PFSK-1 (cell line): Measurements from ENCODE around the gene ZNF98.

Experiments
- FOXP2 ChIP-seq: optimal IDR thresholded peaks from 2 replicates; pipeline ENCODE3; 2011; ENCODE audit warnings: borderline replicate concordance, control low read depth, inconsistent platforms; ENCODE audit not compliant: insufficient read depth; ENCODE audit errors: extremely low read length, extremely low read depth
- POLR2AphosphoS5 ChIP-seq: IDR thresholded peaks from 2 replicates; pipeline ENCODE4 v1.6.1; 2012; ENCODE audit warnings: low read depth, mild to moderate bottlenecking, control low read depth, low read length, moderate library complexity
- SIN3A ChIP-seq: IDR thresholded peaks from 2 replicates; pipeline ENCODE4 v1.6.1; 2012; ENCODE audit warnings: mild to moderate bottlenecking, low read length, moderate library complexity, borderline replicate concordance; ENCODE audit not compliant: insufficient read depth
- TAF1 ChIP-seq: IDR thresholded peaks from 2 replicates; pipeline ENCODE4 v1.6.1; 2012; ENCODE audit warnings: low read length, control low read depth, borderline replicate concordance; ENCODE audit not compliant: insufficient read depth
- TF ChIP-seq, protein P1 (sequence below), 2 experiments: IDR thresholded peaks; 2 replicates each; pipeline versions ENCODE4 v1.6.1 to v1.8.0; 2011 to 2012; ENCODE audit warnings: low read depth in 2 of 2, low read length in 2 of 2, control low read depth in 1 of 2, inconsistent platforms in 1 of 2, mild to moderate bottlenecking in 1 of 2, moderate library complexity in 1 of 2; ENCODE audit not compliant: insufficient read depth in 1 of 2

Gene ZNF98

DNA sequence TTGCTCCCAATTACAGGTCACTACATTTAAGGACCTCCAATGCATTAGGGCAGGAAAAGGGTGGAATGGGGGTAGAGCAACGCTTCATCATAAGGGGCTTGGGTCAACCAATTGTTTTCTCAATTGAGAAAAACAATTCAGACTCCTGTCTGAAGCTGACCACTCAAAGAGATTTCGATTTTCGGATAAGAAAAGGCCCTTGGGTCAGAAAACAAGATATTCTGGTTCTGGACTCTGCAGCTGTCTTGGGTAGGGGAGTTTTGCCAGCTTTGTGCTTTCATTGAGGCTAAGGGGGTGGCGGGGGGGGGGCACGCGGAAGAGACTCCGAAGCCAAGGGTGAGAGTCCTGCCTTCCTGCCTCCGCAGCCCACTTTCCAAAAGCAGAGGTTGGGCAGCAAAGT lies 4.8 kb upstream of the ZNF98 start:
- TF ChIP-seq FOXP2 (no peak), POLR2AphosphoS5 (no peak), SIN3A (no peak), TAF1 (no peak)
- TF ChIP-seq, protein P1, sequence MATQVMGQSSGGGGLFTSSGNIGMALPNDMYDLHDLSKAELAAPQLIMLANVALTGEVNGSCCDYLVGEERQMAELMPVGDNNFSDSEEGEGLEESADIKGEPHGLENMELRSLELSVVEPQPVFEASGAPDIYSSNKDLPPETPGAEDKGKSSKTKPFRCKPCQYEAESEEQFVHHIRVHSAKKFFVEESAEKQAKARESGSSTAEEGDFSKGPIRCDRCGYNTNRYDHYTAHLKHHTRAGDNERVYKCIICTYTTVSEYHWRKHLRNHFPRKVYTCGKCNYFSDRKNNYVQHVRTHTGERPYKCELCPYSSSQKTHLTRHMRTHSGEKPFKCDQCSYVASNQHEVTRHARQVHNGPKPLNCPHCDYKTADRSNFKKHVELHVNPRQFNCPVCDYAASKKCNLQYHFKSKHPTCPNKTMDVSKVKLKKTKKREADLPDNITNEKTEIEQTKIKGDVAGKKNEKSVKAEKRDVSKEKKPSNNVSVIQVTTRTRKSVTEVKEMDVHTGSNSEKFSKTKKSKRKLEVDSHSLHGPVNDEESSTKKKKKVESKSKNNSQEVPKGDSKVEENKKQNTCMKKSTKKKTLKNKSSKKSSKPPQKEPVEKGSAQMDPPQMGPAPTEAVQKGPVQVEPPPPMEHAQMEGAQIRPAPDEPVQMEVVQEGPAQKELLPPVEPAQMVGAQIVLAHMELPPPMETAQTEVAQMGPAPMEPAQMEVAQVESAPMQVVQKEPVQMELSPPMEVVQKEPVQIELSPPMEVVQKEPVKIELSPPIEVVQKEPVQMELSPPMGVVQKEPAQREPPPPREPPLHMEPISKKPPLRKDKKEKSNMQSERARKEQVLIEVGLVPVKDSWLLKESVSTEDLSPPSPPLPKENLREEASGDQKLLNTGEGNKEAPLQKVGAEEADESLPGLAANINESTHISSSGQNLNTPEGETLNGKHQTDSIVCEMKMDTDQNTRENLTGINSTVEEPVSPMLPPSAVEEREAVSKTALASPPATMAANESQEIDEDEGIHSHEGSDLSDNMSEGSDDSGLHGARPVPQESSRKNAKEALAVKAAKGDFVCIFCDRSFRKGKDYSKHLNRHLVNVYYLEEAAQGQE (IDR thresholded peaks at IDR 0.05; ENCODE audit: insufficient read depth in 1 of 2, low read depth in 2 of 2, low read length in 2 of 2) = no peak

DNA sequence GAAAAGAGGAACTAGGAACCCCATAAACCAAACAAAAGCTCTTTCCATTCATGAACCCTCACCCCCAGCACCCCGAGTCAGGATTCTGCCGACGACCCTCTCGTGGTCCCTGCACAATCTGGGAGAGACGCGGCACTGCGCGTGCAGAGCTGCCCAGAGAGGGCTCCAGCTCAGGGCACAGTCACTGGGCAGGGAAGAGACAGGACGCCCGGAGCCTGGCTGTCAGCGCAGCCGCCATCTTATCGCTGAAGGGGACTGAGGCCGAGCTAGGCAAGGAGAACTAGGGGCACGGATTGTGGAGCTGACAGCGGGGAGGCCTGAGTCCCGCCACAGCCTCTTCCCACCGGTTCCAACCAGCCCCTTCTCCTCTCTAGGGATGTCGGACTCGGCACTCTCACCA lies 349 bp downstream of the ZNF98 start:
- TF ChIP-seq TAF1 = no peak
- TF ChIP-seq, protein P1 (IDR thresholded peaks at IDR 0.05; ENCODE audit: insufficient read depth in 1 of 2, low read depth in 2 of 2, low read length in 2 of 2) = no peak
- no peak for TF ChIP-seq FOXP2
- TF ChIP-seq POLR2AphosphoS5 = no peak
- no peak for TF ChIP-seq SIN3A

DNA sequence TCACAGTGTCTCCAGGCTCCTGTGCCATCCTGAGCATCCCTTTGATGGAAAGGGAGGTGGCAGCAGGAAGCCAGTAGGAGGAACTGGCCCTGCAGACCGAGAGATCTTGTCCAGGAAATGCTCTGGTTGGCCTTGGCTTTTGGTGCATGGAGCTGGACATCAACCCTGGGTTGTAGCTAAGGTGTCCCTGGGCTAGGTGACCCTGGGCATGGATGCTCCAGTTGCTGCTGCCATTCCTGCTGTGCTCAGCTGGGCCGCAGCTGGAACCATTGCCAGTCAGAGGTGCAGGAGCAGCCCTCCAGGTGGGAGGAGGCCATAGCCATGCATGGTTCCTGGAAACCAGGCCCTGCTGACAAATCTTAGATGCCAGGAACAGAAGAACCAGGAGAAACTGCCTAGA lies 67.5 kb downstream of the ZNF98 start:
- TF ChIP-seq POLR2AphosphoS5 (no peak), TAF1 (no peak), FOXP2 (no peak), SIN3A (no peak)
- TF ChIP-seq, protein P1 (IDR thresholded peaks at IDR 0.05; ENCODE audit: insufficient read depth in 1 of 2, low read depth in 2 of 2, low read length in 2 of 2) = no peak
